Subcutaneous adipose tissue (tissue), 4 donors: ENCODE measurements around the gene PCDHGB5. TPM values are rescaled to one million over a fixed set of nuclear protein-coding genes. Genes with fewer than 3 reads are reported as not detected.
"Not testable (repeated sequence)": the region's sequence is repeated elsewhere in the genome, so short reads cannot be mapped to it uniquely, and the experiment has no call there.

ENCODE experiments used
- total RNA-seq, 4 donors: library from RNA; depleted of rRNA; stranded (reverse); fragments of >200 nt; gene quantifications; one replicate each; pipeline ENCODE4 v1.1.0, GENCODE V29; 2016
- TF ChIP-seq, protein P1 (sequence below): fragments of 450-650 bp; IDR thresholded peaks from one replicate; pipeline ENCODE4 v1.5.1; 2016; ENCODE audit warnings: low read depth, mild to moderate bottlenecking, control low read depth, antibody characterized with exemption, moderate library complexity

PCDHGB5 gene
- total RNA-seq, result 1 to 10 TPM; 5.3 to 7.0 (median 6.7) TPM

DNA sequence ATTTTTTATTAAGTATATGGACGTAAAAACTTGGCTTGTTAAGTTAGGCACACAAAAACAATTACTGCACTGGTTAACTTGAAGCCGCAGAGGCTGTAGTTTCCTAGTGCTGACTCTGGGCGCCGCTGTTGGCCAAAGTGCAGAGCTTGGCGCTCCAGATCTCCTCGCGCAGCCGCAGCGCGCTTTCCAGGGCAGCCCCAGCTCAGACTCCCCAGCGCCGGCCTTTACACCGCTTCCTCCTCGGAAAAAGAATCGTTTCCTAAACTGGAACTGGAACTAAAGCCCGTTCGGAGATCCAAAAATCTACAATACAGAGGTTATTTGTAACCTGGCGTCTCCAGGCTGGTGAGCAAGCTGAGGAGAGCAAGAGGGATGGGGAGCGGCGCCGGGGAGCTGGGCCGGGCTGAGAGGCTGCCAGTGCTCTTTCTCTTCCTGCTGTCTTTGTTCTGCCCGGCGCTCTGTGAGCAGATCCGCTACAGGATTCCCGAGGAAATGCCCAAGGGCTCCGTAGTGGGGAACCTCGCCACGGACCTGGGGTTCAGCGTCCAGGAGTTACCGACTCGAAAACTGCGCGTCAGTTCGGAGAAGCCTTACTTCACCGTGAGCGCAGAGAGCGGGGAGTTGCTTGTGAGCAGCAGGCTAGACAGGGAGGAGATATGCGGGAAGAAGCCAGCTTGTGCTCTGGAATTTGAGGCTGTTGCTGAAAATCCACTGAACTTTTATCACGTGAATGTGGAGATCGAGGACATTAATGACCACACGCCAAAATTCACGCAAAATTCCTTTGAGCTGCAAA is at the start of gene PCDHGB5:
Gene PCDHGB5 (plus strand): TSS at position 192 of the 796 bp plus-strand sequence. CDS start 181 bp downstream, at position 373.
- TF ChIP-seq, protein P1, sequence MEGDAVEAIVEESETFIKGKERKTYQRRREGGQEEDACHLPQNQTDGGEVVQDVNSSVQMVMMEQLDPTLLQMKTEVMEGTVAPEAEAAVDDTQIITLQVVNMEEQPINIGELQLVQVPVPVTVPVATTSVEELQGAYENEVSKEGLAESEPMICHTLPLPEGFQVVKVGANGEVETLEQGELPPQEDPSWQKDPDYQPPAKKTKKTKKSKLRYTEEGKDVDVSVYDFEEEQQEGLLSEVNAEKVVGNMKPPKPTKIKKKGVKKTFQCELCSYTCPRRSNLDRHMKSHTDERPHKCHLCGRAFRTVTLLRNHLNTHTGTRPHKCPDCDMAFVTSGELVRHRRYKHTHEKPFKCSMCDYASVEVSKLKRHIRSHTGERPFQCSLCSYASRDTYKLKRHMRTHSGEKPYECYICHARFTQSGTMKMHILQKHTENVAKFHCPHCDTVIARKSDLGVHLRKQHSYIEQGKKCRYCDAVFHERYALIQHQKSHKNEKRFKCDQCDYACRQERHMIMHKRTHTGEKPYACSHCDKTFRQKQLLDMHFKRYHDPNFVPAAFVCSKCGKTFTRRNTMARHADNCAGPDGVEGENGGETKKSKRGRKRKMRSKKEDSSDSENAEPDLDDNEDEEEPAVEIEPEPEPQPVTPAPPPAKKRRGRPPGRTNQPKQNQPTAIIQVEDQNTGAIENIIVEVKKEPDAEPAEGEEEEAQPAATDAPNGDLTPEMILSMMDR, result not testable (repeated sequence)

DNA sequence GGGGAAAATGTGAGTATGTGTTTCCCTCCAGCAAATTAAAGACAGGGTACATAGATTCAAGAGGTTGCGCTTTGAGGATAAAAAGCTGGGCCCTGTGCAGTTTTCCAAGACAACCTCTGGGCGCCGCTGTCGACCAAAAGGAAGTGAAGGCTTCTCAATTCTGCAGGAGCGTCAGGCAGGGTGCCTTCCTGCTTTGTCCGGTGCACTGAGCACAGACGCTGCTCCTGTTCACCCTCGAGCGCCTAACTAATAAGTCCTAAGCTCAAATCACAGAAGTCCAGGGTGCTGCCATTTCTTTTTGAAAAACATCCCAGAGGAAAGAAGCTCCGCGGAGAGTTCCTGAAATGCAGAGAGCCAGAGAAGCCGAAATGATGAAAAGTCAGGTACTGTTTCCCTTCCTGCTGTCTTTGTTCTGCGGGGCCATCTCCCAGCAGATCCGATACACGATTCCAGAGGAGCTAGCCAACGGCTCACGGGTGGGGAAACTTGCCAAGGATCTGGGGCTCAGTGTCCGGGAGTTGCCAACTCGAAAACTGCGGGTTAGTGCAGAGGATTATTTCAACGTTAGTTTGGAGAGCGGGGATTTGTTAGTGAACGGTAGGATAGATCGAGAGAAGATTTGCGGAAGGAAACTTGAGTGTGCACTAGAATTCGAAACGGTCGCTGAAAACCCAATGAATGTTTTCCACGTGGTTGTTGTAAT is 47.7 kb upstream of the PCDHGB5 start, which contains the start of gene PCDHGB1:
Gene PCDHGB1 (plus strand): TSS at position 183 of the 703 bp plus-strand sequence. CDS start 162 bp downstream, at position 345.
- TF ChIP-seq, protein P1, result no peak

DNA sequence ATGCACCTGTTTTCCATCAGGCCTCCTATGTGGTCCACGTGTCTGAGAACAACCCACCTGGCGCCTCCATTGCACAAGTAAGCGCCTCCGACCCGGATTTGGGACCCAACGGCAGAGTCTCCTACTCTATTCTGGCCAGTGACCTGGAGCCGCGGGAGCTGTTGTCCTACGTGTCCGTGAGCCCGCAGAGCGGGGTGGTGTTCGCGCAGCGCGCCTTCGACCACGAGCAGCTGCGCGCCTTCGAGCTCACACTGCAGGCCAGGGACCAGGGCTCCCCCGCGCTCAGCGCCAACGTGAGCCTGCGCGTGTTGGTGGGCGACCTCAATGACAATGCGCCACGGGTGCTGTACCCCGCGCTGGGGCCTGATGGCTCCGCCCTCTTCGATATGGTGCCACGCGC is 46.2 kb upstream of the PCDHGB5 start:
- TF ChIP-seq, protein P1, result no peak

DNA sequence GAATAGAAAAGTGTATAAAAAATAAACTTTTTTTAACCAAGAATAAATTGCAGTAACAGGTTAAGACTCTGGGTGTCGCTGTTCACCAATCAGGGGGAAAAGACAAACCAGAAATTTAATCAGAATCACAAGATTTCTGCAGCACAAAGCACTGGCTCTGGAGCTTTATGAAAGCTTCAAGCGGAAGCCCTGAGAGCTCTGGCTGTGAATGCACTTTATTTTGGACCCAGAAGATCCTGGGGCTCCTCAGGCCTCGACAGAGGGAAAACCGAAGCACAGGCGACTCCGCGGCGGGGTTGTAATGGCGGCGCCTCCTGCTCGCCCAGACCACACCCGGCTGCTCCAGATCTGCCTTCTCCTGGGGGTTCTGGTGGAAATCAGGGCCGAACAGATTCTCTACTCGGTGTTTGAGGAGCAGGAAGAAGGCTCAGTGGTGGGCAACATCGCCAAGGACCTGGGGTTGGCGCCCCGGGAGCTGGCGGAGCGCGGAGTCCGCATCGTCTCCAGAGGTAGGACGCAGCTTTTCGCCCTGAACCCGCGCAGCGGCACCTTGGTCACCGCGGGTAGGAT is 42.8 kb upstream of the PCDHGB5 start, which contains the start of gene PCDHGA4:
Gene PCDHGA4 (plus strand): TSS at position 122 of the 570 bp plus-strand sequence. CDS start 87 bp downstream, at position 209.
- TF ChIP-seq, protein P1, result no peak

DNA sequence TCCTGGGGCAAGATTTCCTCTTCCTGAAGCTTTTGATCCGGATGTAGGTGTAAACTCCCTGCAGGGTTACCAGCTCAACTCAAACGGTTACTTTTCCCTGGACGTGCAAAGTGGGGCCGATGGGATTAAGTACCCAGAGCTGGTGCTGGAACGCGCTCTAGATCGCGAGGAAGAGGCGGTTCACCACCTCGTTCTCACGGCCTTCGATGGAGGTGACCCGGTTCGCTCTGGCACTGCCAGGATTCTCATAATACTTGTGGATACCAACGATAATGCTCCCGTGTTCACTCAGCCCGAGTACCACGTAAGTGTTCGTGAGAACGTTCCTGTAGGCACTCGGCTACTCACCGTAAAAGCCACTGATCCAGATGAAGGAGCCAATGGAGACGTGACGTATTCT is 42.1 kb upstream of the PCDHGB5 start:
- TF ChIP-seq, protein P1, result no peak

DNA sequence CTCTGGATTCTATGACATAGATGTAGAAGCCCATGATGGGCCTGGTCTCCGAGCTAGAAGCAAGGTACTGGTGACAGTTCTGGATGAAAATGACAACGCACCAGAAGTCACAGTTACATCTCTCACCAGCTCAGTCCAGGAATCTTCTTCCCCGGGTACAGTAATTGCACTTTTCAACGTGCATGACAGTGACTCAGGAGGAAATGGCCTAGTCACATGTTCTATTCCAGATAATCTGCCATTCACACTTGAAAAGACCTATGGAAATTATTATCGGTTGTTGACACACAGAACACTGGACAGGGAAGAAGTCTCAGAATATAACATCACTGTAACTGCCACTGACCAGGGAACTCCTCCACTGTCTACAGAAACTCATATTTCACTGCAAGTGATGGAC is 41.6 kb upstream of the PCDHGB5 start:
- TF ChIP-seq, protein P1, result no peak

DNA sequence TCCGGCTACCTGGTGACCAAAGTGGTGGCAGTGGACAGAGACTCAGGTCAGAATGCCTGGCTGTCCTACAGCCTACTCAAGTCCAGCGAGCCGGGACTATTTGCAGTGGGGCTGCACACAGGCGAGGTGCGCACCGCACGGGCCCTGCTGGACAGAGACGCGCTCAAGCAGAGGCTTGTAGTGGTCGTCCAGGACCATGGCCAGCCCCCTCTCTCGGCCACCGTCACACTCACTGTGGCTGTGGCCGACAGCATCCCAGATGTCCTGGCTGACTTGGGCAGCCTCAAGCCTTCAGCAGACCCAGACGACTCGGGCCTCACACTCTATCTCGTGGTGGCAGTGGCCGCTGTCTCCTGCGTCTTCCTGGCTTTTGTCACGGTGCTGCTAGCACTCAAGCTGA is 40.8 kb upstream of the PCDHGB5 start:
- TF ChIP-seq, protein P1, result no peak
